NCI-H2029 (cell line): ENCODE measurements around the gene IGFLR1.
"Not testable (repeated sequence)": the region's sequence is repeated elsewhere in the genome, so short reads cannot be mapped to it uniquely, and the experiment has no call there.

Experiments used
- DNase-seq: peaks from one replicate; lab custom pipeline; 2025; lab: John Stamatoyannopoulos, UW

IGFLR1 gene

DNA sequence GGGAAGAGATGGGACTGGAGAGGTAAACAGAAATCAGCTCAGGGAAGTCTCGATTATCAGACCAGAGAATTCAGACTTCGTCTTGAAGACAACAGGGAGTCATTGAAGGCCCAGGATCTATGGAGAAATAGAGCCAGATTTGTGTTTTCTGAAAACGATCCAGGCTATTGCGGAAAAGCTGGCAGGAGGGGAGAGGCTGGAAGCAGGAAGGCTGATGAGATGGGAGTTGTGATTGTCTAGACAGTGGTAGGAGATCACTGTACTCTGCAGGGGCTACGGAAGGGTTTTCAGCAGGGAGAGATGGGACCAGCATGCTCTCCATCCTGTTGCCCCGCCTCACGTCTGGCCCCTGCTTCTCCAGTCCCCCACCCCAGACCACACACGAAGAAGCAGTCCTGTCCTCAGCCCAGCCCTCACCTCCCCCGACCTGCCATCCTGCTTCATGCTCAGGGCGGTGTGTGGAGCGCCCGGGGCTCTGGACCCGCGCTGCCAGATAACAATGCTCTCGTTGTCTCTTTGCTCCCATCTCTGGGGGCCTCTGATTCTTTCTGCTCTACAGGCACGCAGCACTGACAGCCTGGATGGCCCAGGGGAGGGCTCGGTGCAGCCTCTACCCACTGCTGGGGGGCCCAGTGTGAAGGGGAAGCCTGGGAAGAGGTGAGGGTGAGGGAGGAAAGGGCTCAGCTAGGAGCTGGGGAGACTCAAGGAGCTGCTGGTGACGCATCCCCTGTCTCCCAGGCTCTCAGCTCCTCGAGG lies 35.0 kb upstream of the IGFLR1 start:
- no peak for DNase-seq

DNA sequence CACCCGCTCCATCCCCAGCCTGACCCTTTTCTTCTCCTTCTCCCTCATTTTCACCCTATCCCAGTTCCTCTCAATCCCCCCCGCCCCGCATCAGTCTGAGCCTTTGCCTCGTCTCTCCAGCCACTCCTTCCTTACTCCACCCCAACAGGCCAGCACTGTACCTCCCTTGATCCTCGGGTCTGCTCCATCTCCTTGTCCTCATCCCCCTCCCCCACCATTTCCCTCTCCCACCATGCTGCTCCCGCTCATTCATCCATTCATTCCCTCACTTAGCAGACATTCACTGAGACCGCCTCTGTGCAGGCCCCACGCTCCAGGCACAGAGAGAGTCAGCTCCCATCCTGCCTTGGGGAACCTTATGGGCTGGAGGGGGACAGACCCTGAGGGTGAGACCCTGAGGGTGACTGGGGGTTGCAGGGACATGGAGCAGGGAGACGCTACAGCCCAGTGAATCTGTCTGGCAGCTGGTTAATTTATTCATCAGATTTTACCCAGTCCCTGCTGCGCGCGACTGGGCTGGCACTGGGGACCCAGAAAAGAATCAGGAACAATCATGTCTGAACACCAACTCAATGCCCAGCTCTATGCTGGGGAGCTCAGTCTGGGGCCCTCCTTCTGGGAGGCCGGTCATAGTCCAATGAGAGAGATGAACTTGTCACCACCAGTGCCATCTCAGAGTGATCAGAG lies 34.0 kb upstream of the IGFLR1 start:
- DNase-seq: no peak

DNA sequence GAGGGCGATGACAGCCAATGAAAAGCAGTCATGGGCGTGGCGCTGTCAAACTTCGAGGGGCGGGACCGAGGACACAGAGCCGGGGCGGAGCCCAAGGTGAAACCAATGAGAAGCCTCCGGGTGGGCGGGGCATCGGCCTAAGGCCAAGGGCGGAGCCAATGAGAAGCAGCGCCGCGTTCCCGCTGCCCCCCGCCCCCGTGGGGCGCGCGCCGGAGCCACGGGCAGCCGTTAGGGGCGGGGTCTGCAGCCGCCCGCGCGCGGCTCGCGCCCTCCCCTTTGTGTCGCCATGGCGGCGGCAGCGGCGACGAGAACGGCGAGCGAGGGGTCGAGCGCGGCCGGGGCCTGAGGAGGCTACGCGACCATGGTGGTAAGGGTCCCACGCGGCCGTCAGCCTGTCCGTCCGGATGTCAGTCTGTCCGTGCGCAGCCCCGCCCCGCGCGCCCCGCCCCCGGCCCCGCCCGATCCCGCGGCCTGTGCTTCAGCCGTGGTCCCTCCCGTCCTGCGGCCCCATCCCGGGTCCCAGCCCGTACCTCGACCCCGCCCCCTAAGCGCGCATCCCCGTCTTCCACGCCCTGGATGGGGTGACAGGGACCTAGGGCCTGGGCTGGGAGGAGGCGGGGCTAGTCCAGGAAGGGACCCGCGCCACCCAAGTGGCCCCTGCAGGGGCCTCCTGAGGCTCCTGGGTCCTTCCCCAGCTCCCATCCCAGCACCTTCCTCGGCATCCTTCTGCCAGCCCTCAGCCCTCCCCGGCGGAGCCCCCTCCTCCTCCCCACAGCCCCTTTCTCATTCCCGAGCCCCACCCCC lies 33.2 kb upstream of the IGFLR1 start, which contains the start of gene ARHGAP33:
Gene ARHGAP33 (plus strand): TSS at position 267 of the 804 bp plus-strand sequence. CDS start 95 bp downstream, at position 362.
- peak; percentile 99 for DNase-seq

DNA sequence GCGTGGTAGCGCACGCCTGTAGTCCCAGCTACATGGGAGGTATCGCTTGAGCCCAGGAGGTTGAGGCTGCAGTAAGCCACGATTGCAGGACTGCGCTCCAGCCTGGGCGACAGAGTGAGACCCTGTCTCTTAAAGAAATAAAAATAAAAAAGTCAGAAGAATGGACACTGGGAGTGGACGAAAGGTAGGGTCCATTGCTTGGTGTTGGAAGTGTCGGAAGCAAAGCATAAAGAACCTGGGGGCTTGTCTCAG lies 32.7 kb upstream of the IGFLR1 start:
- DNase-seq: no peak

DNA sequence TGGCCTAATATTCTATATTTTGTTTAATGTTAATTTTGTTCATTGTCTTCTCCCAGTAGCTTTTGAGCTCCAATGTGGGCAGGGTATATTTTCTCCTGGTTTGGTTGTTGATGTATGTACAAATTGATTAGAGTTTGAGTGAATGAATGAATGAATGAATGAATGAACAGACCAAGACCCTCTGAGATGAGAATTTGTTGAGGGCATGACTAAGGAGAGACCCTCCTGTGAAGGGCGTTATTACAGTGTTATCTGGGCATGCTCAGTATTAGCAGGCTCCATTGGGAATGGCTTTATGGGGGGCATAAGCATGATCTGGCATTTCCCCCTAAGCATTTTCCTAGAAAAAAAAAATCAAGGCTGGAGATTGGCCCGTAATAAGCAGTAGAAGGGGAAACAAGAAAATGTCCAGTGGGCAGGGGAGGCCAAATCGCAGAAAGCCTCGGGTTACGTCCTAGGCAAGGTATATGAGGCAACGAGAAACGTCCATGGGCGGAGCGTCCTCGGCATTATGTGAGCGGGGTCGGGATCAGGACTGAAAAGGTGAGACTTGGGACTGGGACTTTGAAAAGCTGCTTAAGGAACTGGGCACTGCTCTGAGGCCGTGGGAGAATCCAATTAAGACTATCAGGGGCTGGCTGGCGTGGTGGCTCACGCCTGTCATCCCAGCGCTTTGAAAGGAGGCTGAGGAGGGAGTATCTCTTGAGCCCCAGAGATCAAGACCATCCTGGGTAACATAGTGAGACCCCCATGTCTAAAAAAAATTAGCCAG lies 32.2 kb upstream of the IGFLR1 start:
- DNase-seq: no peak

DNA sequence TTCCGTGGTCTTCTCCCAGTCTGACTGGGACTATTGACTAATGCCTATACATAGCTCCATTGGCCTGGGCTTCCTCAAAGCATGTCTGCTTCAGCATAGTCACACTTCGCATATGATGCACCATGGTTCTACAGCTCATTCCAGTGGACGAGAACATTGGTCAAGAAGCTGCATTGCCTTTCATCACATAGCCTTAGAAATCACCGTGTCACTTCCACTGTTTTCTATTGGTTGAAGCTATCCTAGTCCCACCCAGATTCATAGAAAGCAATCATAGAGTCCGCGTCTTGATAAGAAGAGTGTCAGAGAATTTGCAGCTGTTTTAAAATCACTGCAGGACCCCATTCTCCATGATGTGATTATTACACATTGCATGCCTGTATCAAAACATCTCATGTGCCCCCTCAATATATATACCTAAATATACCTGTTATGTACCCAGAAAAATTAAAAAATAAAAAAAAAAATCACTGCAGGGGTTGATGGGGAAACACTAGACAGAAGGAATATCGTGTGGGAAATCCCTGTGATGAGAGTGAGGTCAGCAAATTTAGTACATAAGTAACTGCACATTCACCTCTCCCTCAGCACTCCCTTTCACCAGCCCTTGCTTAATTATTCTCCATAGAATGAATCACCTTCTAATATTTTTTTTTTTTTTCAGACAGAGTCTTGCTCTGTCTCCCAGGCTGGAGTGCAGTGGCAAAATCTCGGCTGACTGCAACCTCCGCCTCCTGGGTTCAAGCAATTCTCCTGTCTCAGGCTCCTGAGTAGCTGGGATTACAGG lies 31.0 kb upstream of the IGFLR1 start:
- DNase-seq: no peak

DNA sequence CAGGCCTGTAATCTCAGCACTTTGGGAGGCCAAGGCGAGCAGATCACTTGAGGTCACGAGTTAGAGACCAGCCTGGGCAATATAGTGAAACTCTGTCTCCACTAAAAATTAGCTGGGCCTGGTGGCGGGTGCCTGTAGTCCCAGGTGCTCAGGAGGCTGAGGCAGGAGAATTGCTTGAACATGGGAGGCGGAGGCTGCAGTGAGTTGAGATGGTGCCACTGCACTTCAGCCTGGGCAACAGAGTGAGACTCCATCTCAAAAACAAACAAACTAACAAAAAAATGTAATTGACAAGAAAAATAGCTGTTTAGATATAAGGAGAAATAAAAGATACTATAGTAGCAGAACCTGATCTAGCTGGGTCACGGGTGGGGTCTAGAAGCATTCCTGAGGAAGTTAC lies 30.1 kb upstream of the IGFLR1 start:
- not testable (repeated sequence) for DNase-seq

DNA sequence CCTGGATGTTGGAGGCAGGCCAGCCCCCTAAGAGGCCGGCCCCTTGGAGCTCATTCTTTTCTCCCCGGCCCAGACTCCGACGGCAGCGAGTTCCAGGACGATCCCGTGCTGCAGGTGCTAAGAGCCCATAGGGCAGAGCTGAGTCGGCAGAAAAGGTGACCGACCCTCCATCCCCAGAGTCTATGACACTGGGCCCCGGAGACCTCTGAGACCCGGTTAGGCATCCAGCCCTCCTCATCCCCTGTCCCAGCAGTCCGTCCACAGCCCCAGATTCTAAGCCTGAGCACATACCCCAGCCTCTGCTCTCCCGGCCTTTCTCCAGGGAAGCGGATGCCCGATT lies 25.8 kb upstream of the IGFLR1 start:
- no peak for DNase-seq

DNA sequence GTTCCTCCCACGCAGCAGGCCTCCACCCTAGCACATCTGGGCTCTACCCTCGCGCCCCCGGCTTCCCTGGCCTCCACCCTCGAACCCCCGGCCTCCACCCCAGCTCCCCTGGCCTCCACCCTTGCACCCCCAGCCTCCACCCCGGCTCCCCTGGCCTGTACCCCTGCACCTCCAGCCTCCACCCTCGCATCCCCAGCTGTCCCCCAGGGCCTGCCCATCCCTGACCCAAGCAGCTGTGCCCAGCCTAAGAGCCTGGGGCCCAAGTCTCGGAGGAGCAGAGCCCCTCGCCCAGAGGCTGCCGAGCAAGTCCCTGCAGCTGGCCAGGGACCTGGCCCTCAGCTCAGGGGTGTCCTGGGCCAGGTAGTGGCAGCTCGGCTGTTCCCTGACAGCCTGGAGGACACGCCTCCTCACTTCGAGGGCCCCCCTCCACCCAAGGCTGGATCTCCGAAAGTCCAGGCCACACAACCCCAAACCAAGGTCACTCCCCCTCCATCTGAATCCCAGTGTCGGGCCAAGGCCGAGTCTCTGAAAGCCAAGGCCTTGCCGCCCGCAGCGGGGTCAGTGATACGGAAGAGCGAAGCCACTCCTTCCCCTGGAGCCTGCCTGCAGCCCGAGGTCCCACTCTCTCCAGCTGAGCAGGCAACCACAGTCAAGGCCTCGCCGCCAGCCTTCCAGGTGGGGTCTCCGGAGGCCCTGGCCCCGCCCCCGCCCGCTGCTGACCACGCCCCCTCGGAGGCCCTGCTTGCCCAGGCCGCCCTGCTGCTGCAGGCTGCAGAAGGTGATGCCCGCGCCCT lies 25.2 kb upstream of the IGFLR1 start:
- no peak for DNase-seq

DNA sequence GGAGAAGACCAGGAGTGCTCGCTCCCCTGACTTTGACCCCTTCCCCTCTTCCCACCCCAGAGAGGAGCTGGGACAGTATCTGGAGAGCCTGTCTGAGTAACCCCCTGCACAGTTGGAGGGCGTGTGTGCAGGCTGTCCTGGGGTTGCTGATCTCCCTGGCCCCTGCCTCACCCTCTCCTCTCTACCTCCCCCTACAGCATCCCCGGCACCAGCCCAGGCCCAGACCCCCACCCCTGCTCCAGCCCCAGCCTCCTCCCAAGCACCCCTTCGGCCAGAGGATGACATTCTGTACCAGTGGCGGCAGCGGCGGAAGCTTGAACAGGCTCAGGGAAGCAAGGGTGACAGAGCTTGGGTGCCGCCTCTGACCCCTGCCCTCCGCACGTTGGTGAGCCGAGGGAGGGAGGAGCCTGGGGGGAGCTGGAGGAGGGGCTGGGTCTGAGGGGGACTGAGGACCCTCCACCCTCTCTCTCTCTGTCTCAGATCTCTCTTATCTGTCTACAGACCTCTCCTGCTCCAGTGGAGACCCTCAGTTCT lies 24.4 kb upstream of the IGFLR1 start:
- no peak for DNase-seq

DNA sequence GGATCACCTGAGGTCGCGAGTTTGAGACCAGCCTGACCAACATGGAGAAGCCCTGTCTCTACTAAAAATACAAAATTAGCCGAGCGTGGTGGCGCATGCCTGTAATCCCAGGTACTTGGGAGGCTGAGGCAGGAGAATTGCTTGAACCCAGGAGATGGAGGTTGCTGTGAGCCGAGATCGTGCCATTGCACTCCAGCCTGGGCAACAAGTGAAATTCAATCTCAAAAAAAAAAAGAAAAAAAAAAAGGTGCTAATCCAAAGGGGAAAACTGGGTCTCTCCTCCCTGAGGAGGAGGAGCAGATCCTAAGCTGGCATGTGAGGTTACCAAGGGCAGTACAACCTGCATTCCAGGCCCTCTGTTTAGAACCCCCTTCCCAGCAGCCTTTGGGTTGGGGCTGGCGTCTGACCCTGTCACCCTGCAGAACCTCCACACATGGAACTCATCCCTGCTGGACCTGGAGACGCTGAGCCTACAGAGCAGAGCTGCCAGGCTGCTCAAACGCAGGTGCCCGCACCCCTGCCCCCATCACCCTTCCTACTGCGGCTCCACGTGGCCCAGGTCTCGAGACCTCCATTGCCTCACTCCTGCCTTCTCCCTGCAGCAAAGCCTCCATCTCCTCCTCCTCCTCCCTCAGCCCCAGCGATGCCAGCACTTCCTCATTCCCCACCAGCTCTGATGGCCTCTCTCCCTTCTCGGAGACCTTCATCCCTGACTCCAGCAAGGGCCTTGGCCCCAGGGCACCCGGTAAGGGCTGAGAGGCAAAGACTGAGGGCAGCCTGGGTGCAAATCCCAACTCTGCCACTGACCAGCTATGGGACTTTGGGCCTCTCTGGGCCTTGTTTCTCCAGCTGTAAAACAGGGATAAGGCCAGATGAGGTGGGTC lies 22.4 kb upstream of the IGFLR1 start:
- no peak for DNase-seq

DNA sequence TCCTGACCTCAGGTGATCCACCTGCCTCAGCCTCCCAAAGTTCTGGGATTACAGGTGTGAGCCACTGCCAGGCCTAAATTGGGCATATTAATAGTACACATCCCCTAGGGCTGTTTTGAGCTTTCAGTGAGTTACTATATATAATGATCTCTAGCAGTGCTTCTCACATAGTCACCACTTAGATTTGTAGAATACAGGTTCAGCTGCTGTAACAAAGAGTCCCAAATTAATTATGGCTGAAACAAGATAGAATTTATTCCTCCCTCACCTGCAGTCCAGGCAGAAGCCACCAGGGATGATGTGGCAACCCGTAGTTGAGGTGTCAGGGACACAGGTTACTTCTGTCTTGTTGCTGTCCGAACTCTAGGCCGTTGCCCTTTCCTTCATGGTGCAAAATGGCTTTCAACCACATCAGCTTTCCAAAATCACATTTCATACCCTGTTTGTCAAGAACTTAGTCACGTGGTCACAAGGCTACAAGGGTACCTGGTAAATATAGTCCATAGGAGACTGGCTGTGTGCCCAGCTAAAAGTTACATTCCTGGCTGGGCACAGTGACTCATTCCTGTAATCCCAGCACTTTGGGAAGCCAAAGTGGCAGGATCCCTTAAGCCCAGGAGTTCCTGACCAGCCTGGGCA lies 18.6 kb upstream of the IGFLR1 start:
- DNase-seq: no peak

DNA sequence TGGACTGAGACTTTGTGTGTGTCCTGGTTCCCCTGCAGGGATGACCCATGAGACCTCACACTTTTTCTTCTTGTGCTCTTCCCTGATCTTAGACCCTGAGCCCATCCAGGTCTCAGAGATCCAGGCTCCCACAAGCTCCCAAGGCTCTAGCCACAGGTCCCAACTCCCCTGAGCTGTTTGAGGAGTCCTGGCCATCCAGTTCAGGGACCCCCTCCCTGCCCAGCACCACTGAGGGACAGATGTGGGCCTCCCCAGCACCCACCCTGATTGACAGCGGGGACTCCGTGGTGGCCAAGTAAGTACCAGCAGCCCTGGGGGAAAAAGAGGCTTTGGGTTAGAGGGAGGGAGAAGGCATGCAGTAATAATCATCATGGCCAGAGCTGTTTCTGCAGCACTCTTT lies 17.4 kb upstream of the IGFLR1 start:
- no peak for DNase-seq

DNA sequence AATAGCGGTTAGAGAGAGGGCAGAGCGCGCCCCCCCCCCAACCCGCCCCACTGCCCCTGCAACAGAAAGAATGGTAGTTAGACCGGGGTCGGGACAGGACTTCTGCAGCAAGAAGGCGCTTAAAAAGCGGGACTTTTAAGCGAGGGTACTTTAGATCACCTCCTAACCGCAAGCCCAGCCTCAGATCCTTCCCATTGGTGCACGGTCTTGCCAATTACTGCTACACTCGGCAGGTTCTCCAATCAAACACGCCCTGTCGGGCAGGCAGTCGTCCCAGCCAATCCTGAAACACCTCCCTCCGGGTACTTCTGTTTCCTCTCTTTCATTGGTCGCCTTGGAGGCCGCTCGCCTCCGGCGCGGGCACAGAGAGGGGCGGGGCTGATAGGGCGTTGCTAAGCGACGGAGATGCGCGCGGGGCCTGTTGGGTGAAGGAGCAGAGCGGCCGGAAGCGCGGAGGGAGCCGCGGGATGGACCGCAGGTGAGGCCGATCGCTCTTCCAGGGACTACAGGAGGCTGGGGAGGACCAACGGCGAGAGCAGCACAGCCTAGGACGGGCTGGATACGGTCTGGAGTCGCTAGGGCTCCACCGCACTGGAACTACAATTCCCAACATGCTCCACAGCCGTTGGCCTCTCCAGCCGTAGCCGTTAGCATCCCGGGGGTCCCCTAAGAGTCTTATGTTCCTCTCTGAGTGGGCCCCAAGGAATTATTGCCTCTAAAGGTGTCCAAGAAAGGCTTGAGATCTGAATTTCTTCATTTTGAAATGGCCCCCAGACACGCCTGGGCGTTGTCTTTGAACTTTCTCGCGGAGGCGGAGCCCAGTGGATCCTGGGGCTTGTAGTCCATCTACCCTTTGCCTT lies 15.7 kb upstream of the IGFLR1 start, which contains the start of gene PROSER3:
Gene PROSER3 (plus strand): TSS at position 428 of the 860 bp plus-strand sequence. CDS start 40 bp downstream, at position 468.
- DNase-seq: peak; percentile 99

DNA sequence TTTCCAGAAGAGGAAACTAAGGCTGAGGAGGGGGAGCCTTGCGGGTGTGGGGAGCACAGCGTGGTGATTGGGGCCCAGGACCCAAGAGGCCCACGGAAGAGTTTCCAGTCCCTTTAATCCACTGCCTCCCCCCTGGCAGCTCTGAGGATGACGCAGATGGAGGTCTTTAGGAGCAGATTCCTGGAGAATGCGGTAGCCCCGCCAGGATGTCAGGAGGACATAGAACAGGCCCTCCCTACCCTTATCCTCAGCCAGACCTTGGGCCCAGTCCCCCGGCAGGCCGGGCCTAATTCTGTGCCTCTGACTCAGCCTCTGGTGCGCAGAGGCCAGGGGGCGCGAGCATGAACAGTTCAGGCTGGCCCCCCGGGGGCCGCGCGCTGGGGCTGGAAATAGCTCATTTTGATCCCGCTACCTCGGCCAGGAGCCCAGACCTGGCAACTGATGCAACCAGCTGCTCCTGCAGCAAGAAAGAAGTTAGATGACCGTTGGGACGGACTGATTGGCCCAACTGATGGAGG lies 15.0 kb upstream of the IGFLR1 start:
- peak; percentile 22 for DNase-seq

DNA sequence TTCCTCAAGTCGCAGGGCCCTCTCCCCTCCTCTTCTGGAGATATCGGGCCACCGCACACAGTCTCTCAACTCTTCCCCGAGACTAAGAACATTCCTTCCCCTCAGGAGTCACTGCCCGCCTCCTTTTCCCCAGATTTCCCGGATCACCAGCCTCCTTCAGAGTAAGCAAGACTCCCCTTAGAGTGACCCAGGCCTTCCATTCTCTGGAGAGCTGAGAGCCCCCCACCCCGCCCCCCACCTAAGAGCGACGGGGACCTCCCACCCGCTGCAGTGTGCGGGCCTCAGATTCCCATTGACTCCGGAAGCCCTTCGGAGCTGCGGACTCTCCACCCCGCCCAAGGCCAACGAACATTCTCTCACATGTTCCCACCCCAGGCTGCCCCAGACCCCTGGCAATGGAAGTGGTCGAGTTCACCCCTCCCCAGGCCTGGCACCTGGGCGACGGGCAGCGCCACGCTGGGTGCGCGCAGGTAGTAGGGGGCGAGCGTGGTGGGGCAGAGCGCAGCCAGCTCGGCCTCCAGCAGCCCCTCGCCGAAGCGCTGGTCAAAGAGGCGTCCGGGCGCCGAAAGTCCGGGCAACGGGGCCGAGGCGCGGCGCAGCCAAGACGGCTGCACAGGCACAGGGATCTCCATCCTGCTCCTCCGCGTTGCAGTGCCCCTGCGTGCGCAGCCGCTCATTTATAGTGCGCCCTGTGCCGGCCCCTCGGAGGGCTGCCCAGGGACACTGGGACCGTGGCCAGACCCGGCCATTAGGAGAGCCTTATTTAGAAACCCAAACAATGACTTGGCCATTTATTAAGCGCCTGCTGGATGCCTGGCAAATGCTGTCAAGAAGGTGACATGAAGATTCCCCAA lies 14.4 kb upstream of the IGFLR1 start, which contains the start of gene HSPB6:
Gene HSPB6 (minus strand): TSS at position 653 of the 854 bp plus-strand sequence. CDS start 21 bp downstream, at position 632.
- no peak for DNase-seq
